Activated naive CD4-positive, alpha-beta T cell treated with anti-CD3 and anti-CD28 coated beads, Interleukin-2, amount 10 ng/mL, durations not matched to agents 7 days and 5 days (primary cell): Measurements from ENCODE around the gene TXLNG.

Experiments used
- CTCF ChIA-PET: fragments of 350-600 bp; sonication (Branson Sonifier 250); formaldehyde crosslinking; loops from one replicate; lab custom pipeline; 2021; ENCODE audit warnings: antibody characterized with exemption; lab: Charles Lee
- DNase-seq: peaks from one replicate; pipeline ENCODE4 v3.0.0-alpha.2; 2020
- H3K27ac Mint-ChIP-seq: one replicate; pipeline ENCODE4 v1.8.0; 2021; ENCODE audit warnings: mild to moderate bottlenecking, moderate library complexity, mixed read lengths
- H3K27me3 Mint-ChIP-seq: one replicate; pipeline ENCODE4 v1.8.0; 2021; ENCODE audit warnings: mild to moderate bottlenecking, mixed read lengths
- H3K36me3 Mint-ChIP-seq: one replicate; pipeline ENCODE4 v1.8.0; 2021; ENCODE audit warnings: mixed read lengths
- H3K4me1 Mint-ChIP-seq: one replicate; pipeline ENCODE4 v1.8.0; 2021; ENCODE audit warnings: mixed read lengths
- H3K4me3 Mint-ChIP-seq: one replicate; pipeline ENCODE4 v1.8.0; 2021; ENCODE audit warnings: mild to moderate bottlenecking, moderate library complexity, mixed read lengths
- H3K9me3 Mint-ChIP-seq: one replicate; pipeline ENCODE4 v1.8.0; 2021; ENCODE audit warnings: mixed read lengths

TXLNG gene

DNA sequence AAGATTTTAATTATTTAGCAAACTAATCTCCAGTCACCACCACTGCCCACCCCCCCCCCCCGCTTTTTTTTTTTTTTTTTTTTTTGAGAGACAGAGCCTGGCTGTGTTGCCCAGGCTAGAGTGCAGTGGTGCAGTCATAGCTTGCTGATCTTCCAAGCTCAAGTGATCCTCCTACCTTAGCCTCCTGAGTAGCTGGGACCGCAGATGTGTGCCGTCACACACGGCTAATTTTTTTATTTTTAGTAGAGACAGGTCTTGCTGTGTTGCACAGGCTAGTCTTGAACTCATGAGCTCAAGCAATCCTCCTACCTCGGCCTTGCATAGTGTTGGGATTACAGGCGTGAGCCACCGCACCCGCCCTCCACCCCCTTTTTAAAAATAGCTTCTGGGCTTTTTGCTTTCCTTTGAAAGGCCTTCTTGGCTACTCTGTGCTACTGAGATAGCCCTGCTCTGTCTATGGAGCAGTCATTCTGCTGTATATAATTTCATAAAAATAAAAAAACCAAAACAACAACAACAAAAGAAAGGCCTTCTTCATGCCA, 18.7 kb downstream of the TXLNG start:
- no peaks in the 10 kb centered on the region for H3K27me3 Mint-ChIP-seq
- DNase-seq = no peak
- H3K36me3 Mint-ChIP-seq = peaks cover 3% of the 10 kb centered on the region
- H3K4me1 Mint-ChIP-seq = peaks cover 8% of the 10 kb centered on the region
- no peak overlapping the region for H3K27ac Mint-ChIP-seq
- H3K4me3 Mint-ChIP-seq = no peak overlapping the region
- CTCF ChIA-PET = no interaction called here
- H3K9me3 Mint-ChIP-seq = no peaks in the 10 kb centered on the region

DNA sequence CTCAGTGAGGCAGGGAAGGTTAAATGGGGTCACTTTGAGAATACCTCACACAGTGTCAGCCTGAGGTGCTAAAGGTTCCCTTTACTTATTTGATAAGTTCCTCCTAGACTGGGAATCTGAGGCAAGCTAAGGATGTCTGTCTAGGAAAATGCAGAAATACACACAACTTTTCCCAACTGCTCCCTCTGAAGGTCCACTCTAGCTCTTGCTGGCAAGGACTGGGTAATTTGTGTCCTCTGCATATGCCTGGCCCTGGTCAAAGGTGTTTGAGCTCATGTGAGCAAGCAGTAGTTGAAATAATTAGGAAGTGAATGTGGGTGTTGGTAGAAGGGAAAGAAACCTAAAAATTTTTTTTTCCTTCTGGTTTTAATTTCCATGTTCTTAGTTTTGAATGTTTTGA, 21.3 kb downstream of the TXLNG start:
- Mint-ChIP-seq H3K9me3 (no peaks in the 10 kb centered on the region), H3K27me3 (no peaks in the 10 kb centered on the region), H3K4me1 (peaks cover 8% of the 10 kb centered on the region), H3K36me3 (peaks cover 3% of the 10 kb centered on the region), H3K4me3 (no peak overlapping the region), H3K27ac (no peak overlapping the region)
- DNase-seq = no peak
- CTCF ChIA-PET = no interaction called here

DNA sequence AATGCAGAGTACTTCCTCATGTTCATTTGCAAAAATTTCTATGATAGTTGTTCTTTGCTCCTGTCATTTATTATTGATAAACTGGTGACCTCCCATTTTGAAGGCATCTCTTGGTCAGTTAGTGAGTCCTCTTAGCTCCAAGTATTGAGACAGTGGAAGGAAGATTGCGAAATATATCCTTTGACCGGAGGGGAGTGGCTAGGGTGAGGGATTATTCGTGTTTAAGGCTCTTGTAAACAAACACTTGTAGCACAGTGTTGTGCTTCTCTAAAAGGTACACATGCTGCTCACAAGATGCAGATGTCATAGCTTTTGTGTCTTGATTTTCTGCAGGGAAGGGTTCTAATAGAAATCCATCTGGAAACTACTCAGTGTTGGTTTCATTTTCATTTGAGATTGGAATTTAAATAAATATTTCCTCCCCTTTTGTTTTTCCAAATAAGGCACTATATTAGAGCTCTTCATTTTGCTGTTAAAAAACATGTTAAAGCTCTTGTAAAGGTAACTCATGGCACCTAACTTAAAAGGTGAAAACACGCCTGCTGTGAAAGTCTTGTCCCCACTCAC, 21.8 kb downstream of the TXLNG start:
- Mint-ChIP-seq H3K27ac (no peak overlapping the region), H3K4me1 (peaks cover 8% of the 10 kb centered on the region), H3K27me3 (no peaks in the 10 kb centered on the region), H3K36me3 (peaks cover 6% of the 10 kb centered on the region), H3K9me3 (no peaks in the 10 kb centered on the region), H3K4me3 (no peak overlapping the region)
- CTCF ChIA-PET = no interaction called here
- DNase-seq = no peak

DNA sequence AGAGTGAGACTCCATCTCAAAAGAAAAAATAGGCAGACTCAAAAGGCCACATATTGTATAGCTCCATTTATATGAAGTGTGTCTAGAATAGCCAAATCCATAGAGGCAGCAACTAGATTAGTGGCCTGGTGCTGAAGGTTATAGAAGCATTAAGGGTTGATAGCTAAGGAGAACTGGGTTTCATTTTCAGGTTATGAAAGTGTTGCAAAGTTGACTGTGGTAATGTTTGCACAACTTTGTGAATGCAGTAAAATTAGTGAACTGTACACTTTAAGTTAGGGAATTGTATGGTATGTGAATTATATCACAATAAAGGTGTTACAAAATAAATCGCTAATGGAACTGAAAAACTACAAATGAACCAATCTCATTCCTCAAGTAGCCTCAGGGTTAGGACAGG, 28.3 kb downstream of the TXLNG start:
- Mint-ChIP-seq H3K4me3 (no peak overlapping the region), H3K27me3 (no peaks in the 10 kb centered on the region), H3K36me3 (peaks cover 6% of the 10 kb centered on the region), H3K27ac (no peak overlapping the region), H3K9me3 (no peaks in the 10 kb centered on the region), H3K4me1 (no peaks in the 10 kb centered on the region)
- CTCF ChIA-PET = no interaction called here
- no peak for DNase-seq

DNA sequence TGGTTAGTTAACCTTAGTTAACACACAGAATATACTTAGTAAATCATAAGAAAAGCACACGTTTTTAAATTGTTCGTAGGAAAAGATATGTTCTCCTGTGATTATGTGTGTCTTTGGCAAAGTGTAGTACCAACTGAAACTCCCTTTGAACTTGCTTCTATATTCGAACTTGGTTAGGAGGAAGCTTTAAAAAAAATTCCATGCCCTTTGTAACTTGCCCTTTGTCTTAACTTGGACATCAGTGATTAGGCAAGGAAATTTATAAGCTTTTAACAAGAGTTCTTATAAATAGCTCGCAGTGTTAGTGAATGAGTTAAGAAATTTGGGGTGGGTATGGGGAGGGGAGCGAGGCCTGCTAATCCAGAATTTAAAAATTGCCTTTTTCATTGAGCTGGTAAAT, 33.4 kb downstream of the TXLNG start:
- no peak for DNase-seq
- Mint-ChIP-seq H3K4me1 (no peaks in the 10 kb centered on the region), H3K36me3 (peaks cover 15% of the 10 kb centered on the region), H3K4me3 (no peak overlapping the region), H3K9me3 (no peaks in the 10 kb centered on the region), H3K27me3 (no peaks in the 10 kb centered on the region), H3K27ac (no peak overlapping the region)
- CTCF ChIA-PET = interaction anchor here (1.1 kb wide), 1 partner anchor 227 kb away, joined by 3 read pairs; no protein-coding TSS in a partner anchor

DNA sequence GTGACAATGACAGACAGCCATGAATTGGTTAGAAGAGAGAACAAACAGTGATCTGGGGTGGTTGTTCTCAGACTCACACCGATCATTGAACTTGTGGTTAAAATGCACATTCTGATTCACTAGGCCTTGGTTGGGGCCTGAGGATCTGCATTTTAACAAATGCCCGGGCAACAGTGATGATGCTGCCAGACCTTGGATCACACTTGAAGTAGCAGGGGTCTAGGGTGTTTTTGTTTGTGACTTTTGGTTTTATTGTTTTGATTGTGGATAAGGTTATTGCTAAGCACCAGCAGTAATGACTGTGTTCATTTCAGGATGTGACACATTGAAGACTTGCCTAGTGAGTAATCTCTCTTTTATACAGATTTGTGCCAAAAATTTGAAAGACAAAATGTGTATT, 36.5 kb downstream of the TXLNG start:
- Mint-ChIP-seq H3K4me3 (no peak overlapping the region), H3K27me3 (no peaks in the 10 kb centered on the region), H3K9me3 (no peaks in the 10 kb centered on the region), H3K4me1 (peaks cover 5% of the 10 kb centered on the region), H3K27ac (no peak overlapping the region), H3K36me3 (peaks cover 13% of the 10 kb centered on the region)
- DNase-seq = no peak
- CTCF ChIA-PET = no interaction called here

DNA sequence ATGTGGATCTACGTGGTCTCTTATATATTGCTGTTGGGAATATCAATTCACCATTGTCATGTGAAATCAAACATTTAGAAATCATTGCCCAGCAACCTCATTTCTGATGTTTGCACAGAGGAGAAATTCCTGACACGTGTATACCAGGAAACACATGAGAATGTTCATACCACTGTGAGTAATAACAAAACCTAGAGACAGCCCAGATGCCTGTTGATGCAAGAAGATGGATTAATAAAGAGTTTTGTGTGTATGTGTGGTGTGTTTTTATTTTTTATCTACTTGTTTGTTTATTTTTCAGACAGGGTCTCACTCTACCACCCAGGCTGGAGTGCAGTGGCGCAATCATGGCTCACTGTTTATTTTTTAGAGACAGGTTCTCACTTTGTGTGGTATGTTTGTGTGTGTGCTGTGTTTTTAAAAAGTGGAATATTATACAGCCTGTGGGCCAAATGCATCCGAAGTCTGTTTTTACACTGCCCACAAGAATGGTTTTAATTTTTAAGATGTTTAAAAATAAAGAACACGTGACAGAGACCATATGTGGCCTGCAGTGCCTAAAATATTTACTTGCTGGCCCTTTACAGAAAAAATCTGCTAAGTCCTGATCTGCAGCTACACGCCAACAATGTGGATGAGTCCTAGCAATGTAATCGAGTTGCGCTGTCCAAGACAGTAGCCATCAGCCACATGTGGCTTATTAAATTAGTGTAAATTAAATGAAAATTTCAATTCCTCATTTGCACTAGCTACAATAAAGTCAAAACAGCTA, 39.2 kb downstream of the TXLNG start:
- Mint-ChIP-seq H3K27ac (no peak overlapping the region), H3K9me3 (no peaks in the 10 kb centered on the region), H3K4me3 (no peak overlapping the region), H3K36me3 (peaks cover 13% of the 10 kb centered on the region), H3K27me3 (no peaks in the 10 kb centered on the region), H3K4me1 (peaks cover 5% of the 10 kb centered on the region)
- CTCF ChIA-PET = interaction anchor here (1.2 to 3.1 kb wide), 5 partner anchors 31 to 222 kb away, joined by 3 to 20 read pairs (median 8); no protein-coding TSS in a partner anchor
- no peak for DNase-seq

DNA sequence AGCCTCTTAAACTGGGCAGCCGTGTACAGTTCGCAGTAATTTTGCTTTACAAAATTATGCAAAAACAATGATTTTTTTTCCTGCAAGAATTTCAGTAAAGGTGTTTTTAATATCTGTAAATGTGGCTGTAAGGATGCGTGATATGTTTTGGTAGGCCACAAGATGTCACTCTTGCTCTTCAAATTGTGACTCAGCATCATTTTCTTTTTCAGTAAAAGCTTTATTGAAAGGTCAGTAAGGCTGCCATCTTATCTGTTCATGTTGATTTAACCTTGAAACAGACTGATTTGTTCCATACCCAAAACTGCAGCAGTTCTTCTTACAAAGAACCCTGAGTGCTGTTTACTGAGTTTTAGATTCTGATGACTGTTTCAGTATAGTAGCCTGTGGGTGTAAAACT, 39.9 kb downstream of the TXLNG start:
- DNase-seq = no peak

DNA sequence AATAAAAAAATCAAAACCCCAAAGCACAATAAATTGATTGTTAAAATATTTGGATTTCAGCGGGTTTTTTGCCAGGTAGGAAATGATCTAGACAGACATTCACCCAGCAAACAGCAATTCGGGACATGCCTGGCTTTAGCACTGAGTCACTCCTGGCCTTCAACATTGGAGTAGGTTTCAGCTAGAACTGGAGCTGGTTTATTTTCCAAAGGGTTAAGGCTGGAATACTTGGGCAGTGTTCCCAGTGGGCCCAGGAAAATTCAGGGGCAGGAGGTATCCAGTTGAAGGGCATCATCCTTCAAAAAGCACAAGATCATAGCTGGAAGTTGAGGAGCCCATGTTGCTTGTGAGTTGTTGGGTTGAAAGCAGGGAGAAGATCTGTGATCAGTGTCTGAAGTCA, 41.0 kb downstream of the TXLNG start:
- Mint-ChIP-seq H3K9me3 (no peaks in the 10 kb centered on the region), H3K36me3 (peaks cover 14% of the 10 kb centered on the region), H3K4me1 (peaks cover 5% of the 10 kb centered on the region), H3K27ac (no peak overlapping the region), H3K4me3 (no peak overlapping the region), H3K27me3 (no peaks in the 10 kb centered on the region)
- CTCF ChIA-PET = interaction anchor here (0.5 to 3.1 kb wide), 6 partner anchors 17 to 220 kb away, joined by 3 to 20 read pairs (median 6); no protein-coding TSS in a partner anchor
- no peak for DNase-seq

More for the DNA sequence above, 39.9 kb downstream of the TXLNG start:
- Mint-ChIP-seq H3K4me1 (peaks cover 5% of the 10 kb centered on the region), H3K36me3 (peaks cover 13% of the 10 kb centered on the region), H3K4me3 (no peak overlapping the region), H3K9me3 (no peaks in the 10 kb centered on the region), H3K27ac (peak overlapping the region; percentile 28), H3K27me3 (no peaks in the 10 kb centered on the region)
- CTCF ChIA-PET = interaction anchor here (0.7 to 3.1 kb wide), 8 partner anchors 20 to 226 kb away, joined by 3 to 20 read pairs (median 3); no protein-coding TSS in a partner anchor

DNA sequence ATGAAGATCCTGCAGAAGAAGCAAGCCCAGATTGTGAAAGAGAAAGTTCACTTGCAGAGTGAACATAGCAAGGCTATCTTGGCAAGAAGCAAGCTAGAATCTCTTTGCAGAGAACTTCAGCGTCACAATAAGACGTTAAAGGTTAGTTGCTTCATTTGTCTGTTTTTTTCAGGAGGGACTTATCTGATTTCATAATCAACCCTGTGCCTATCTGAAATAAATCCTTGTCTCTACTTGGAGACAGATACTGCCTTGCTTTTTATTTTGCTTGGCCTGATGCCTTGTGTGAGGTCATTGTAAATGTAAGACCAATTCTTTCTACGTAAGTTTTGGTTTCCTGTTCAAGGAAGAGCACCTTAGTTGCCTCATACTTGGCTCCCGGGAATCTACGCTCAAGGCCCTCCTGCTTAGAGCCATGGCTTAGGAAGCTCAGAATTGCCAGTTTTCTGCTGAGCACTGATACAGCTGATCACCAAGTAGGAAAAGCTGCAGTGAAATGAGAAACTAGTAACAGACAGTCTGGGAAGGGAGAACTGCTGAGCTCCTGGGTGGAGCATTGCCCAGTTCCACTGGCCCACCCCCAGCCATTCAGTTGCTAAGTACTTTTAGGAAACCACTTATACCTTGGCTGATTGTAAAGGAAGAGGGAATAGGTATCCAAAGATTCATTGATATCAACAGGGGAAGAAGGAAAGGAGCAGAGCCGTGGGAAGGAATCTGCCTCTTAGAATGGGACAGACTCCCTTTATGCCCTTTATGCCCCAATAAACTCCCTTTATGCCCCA, 42.0 kb downstream of the TXLNG start:
- Mint-ChIP-seq H3K4me3 (no peak overlapping the region), H3K9me3 (no peaks in the 10 kb centered on the region), H3K4me1 (peaks cover 5% of the 10 kb centered on the region), H3K27ac (no peak overlapping the region), H3K27me3 (no peaks in the 10 kb centered on the region), H3K36me3 (peaks cover 9% of the 10 kb centered on the region)
- CTCF ChIA-PET = interaction anchor here (1.2 to 3.1 kb wide), 3 partner anchors 55 to 219 kb away, joined by 3 to 20 read pairs (median 3); no protein-coding TSS in a partner anchor
- DNase-seq = no peak

DNA sequence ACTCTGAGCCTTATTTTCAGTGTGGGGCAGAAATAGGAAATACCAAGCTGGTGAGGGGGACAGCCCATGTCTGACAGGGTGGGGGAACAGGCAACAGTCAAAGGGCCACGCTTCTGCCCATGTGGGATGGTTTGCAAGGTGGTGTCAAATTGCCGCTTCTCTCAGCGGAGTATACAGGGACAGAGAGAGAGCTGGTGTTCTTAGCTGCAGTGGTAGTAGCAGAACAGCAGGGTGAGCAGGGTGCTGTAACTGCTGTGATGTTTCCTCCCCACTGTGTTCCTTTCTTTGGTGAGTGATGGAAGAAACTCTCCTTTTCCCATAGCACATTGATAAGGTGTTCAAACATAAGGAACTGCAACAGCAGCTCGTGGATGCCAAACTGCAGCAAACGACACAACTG, 46.0 kb downstream of the TXLNG start:
- Mint-ChIP-seq H3K36me3 (peaks cover 10% of the 10 kb centered on the region), H3K4me3 (no peak overlapping the region), H3K4me1 (no peaks in the 10 kb centered on the region), H3K27ac (peak overlapping the region; percentile 58), H3K9me3 (no peaks in the 10 kb centered on the region), H3K27me3 (no peaks in the 10 kb centered on the region)
- CTCF ChIA-PET = interaction anchor here (0.5 kb wide), 1 partner anchor 71 kb away, joined by 3 read pairs; no protein-coding TSS in a partner anchor
- DNase-seq = no peak

DNA sequence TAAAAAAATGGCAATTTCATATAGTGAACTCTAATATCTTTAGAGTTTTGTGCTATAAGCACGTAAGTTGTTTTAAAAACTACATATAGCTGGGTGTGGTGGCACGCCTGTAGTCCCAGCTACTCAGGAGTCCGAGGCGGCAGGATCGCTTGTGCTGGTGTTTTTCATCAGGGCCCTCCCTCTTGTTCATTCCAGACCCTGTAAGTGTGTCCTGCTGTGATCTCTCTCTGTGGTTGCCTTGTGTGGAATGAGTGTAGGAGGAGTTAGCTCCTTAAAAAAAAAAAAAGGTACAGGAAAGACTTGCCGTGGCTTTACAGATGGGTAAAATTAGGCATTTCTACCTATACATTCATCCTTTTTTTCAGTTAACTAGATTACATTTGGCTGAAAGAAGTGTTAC, 48.5 kb downstream of the TXLNG start:
- H3K27me3 Mint-ChIP-seq = no peaks in the 10 kb centered on the region
- no peak for DNase-seq
- H3K9me3 Mint-ChIP-seq = no peaks in the 10 kb centered on the region
- peaks cover 14% of the 10 kb centered on the region for H3K36me3 Mint-ChIP-seq
- H3K27ac Mint-ChIP-seq = no peak overlapping the region
- CTCF ChIA-PET = no interaction called here
- H3K4me3 Mint-ChIP-seq = no peak overlapping the region
- H3K4me1 Mint-ChIP-seq = no peaks in the 10 kb centered on the region

DNA sequence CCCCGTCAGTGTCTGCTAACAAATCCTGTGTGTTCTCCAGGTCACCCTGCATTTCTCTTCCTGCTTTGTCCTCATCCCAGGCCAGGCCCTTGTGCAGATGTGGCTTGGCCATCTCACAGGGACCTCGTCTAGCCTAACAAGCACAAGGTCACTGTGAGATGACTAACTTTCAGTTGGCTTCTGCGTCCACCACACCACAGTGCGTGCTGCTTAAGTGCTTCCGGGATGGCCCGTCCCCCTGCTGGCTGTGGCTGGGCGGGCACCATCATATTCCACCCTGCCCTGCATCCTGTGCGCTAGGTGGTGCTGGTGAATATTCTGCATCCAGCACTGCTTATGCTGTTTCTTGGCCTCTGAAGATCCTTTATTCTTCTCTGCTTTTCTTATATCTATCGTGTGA, 50.1 kb downstream of the TXLNG start:
- peaks cover 19% of the 10 kb centered on the region for H3K36me3 Mint-ChIP-seq

More for the DNA sequence above, 50.1 kb downstream of the TXLNG start:
- H3K27ac Mint-ChIP-seq = no peak overlapping the region
- H3K4me3 Mint-ChIP-seq = no peak overlapping the region
- no peaks in the 10 kb centered on the region for H3K4me1 Mint-ChIP-seq
- H3K9me3 Mint-ChIP-seq = no peaks in the 10 kb centered on the region
- peak; percentile 21 for DNase-seq
- CTCF ChIA-PET = no interaction called here
- H3K27me3 Mint-ChIP-seq = no peaks in the 10 kb centered on the region
